IPS-20b (cell line): ENCODE data around the gene SPATA20.

ENCODE experiments used
- H3K27ac ChIP-seq: one replicate; pipeline ENCODE4 v1.5.1; 2013; ENCODE audit warnings: low read length
- H3K27me3 ChIP-seq: 2 replicates; pipeline ENCODE4 v1.6.1; 2013; ENCODE audit warnings: mild to moderate bottlenecking, low read length, inconsistent platforms; ENCODE audit not compliant: insufficient read depth
- H3K36me3 ChIP-seq: 2 replicates; pipeline ENCODE4 v1.6.1; 2013; ENCODE audit warnings: low read depth, mild to moderate bottlenecking, inconsistent platforms, low read length, moderate library complexity; ENCODE audit not compliant: insufficient read depth
- H3K4me1 ChIP-seq: 2 replicates; pipeline ENCODE4 v1.6.1; 2013; ENCODE audit warnings: mild to moderate bottlenecking, control low read depth, inconsistent platforms, low read length, moderate library complexity; ENCODE audit not compliant: insufficient read depth
- H3K4me3 ChIP-seq: 2 replicates; pipeline ENCODE4 v1.5.1; 2013; ENCODE audit warnings: mild to moderate bottlenecking, low read length, inconsistent platforms
- H3K9ac ChIP-seq: 2 replicates; pipeline ENCODE4 v1.6.1; 2013; ENCODE audit warnings: low read depth, mild to moderate bottlenecking, inconsistent platforms, low read length, moderate library complexity
- H3K9me3 ChIP-seq: 2 replicates; pipeline ENCODE4 v1.6.1; 2013; ENCODE audit warnings: mild to moderate bottlenecking, low read depth, low read length, inconsistent platforms; ENCODE audit not compliant: insufficient read depth

Gene SPATA20

DNA sequence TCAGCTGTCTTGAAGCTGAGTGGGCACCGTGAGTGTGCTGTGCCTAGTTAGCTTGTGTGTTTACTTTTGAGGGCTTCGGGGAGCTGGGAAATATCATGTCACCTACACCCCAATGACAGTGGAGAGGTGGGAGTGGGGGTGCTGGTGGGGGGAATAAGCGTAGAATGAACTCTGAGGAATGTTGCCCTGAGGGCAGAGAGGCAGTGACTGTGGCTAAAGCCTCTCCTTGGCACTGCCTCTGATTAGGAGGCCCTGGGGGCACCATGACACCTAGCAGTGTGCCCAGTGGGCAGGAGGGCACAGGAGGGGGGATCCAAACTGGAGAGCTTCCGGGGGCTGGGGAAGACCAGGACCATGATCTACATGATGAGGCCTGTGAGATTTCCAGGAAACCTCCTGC lies 38.4 kb downstream of the SPATA20 start:
- no peak overlapping the region for H3K4me3 ChIP-seq
- no peaks in the 10 kb centered on the region for H3K9me3 ChIP-seq
- no peak overlapping the region for H3K9ac ChIP-seq
- H3K36me3 ChIP-seq: no peaks in the 10 kb centered on the region
- peaks cover 4% of the 10 kb centered on the region; the same call in 1 of the 2 replicates for H3K4me1 ChIP-seq
- H3K27me3 ChIP-seq: no peaks in the 10 kb centered on the region
- no peak overlapping the region for H3K27ac ChIP-seq

DNA sequence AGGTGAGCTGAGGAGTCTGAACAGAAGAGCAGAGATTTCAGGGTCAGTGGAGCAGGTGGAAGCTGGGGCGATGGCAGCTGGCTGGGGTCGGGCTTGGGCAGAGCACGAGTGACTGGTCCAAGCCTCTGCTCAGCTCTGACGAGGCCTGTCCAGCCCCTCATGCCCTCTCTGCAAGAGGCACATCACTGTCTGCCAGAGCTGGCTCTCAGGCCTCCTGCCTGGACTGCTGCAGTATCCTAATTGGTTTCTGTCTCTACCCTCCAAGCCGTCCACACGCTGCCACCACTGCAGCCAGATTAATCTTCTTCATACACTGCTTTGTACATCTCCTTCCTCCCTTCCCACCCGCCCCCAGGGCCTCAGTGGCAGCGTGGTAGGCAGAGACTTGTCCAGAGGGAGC lies 38.9 kb downstream of the SPATA20 start:
- Histone ChIP-seq H3K36me3 (no peaks in the 10 kb centered on the region), H3K9me3 (no peaks in the 10 kb centered on the region), H3K9ac (no peak overlapping the region; the same call in 1 of the 2 replicates), H3K27ac (no peak overlapping the region), H3K4me3 (no peak overlapping the region), H3K27me3 (no peaks in the 10 kb centered on the region), H3K4me1 (peaks cover 4% of the 10 kb centered on the region; the same call in 1 of the 2 replicates)

DNA sequence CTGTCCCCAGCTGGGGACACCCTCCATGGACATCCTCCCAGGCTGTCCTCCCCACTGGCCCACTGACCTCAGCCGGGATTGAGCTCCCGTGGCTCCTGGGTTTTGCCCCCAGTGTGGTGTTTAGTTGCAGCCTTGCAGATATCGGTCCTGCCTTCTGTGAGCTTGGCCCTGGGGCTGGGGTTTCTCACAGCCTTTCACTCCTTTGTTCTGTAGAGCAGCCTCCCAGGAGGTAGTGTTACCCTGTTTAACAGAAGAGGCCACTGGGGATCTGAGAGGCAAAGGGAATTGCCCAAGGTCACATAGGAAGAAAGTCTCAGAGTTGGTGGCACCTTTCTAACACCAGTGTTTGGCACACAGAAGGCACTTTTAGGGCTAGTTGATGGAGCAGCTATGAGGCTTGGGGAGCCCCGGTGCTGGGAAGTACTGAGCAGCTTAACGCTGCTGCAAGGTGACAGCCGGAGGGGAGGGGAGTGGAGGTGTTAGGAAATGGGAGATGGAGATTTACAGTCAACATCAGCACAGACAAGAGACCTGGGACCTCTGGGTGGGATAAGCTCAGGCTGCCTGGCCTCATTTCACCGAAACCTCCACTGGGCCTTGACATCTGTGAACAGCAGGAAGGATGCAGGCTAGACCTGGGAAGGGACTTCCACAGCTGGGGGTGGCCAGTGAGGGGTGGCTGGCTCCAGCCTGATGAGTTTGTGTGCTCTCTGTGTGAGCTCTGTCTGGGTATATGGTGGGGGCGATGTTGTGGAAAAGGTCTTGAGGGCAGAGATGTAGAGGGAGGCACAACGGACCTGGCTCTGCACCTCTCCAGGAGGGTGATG lies 39.7 kb downstream of the SPATA20 start:
- Histone ChIP-seq H3K4me1 (peaks cover 4% of the 10 kb centered on the region; the same call in 1 of the 2 replicates), H3K9ac (peak overlapping the region; percentile 51; the same call in 1 of the 2 replicates), H3K9me3 (no peaks in the 10 kb centered on the region), H3K4me3 (no peak overlapping the region), H3K36me3 (no peaks in the 10 kb centered on the region), H3K27me3 (no peaks in the 10 kb centered on the region), H3K27ac (no peak overlapping the region)

DNA sequence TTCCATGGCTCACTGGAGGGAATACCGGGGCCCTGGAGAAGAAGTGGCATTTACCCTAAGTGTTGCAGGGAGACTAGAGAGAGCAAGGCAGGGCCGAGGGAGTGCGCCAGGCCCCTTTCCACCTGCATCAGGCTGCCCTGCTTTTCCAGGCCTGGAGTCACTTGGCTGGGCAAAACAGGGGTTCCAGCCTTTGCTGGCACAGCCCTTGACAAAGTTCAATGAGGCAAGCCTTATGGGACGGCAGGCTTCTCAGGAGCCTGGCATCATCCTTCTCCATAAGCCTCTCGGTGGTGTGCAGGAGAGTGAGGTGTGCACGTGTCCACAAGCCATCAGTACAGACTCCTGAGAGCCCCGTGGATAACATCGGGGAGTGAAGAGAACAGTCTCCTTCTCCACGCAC lies 40.6 kb downstream of the SPATA20 start:
- Histone ChIP-seq H3K9ac (no peak overlapping the region), H3K36me3 (no peaks in the 10 kb centered on the region), H3K4me3 (no peak overlapping the region), H3K27me3 (no peaks in the 10 kb centered on the region), H3K9me3 (no peaks in the 10 kb centered on the region), H3K27ac (no peak overlapping the region), H3K4me1 (peaks cover 4% of the 10 kb centered on the region; the same call in 1 of the 2 replicates)

DNA sequence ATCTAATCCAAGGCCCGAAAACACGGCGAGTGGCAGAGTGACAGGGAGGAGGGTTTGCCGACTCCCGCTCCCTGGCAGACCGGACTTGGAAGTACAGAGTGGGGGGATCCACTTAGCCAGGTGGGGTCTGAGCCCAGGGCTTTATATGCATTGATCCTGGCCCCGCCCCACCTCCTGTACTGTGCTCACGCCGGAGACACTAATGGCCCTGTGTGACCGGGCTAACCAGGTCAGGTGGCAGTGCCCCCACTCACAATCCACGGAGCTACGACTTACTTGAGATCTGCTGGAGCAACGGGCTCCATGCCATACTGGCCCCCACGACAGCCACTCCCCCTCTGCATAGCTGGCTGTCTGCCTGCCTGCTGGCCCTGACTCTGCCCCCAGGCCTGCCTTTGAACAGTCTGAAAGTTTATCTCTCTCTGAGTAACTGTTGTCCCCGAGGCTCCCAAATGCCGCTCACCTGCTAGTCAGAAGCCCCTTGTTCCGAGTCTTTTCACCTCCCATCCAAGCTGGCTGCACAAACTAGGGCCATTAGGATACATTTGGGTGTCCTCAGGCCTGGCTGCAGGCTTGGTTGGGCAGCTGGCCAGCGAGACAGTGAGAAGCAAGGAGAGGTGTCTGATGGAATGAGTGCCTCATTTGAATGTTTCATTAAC lies 41.5 kb downstream of the SPATA20 start:
- Histone ChIP-seq H3K4me3 (no peak overlapping the region), H3K27me3 (no peaks in the 10 kb centered on the region), H3K9me3 (no peaks in the 10 kb centered on the region), H3K36me3 (no peaks in the 10 kb centered on the region), H3K27ac (no peak overlapping the region), H3K4me1 (peaks cover 11% of the 10 kb centered on the region; the same call in 1 of the 2 replicates), H3K9ac (no peak overlapping the region)

DNA sequence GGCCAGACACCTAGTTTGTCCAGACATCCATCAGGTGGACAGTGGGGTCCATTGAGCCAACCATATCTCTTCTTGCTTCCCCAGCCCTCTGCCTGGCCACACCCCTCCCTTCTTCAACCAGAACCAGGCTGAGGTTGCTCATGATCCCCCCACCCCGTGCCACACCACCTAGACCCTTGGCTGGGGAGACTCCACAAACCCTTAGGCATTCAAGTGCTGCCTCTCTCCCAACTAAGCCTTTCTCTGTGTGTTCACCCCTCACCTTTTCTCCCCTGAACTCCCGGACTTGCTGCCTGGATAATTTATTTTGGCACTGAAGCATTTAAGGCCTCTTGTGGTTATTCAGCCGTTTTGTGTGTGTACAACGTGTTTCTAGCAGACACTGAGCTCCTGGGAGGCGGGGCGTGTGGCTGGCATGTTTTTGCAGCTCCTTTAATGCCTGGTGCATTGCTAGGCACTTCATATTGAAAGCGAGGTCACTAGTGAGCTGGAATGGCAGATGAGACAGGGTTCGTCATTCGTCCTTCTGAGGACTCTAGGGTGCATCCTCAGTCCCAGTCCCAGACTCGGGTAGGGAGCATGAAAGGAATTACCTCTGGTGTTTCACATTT lies 42.2 kb downstream of the SPATA20 start:
- no peaks in the 10 kb centered on the region for H3K9me3 ChIP-seq
- H3K27ac ChIP-seq: no peak overlapping the region
- peaks cover 7% of the 10 kb centered on the region; the same call in 1 of the 2 replicates for H3K4me1 ChIP-seq
- no peak overlapping the region for H3K4me3 ChIP-seq
- H3K9ac ChIP-seq: no peak overlapping the region
- H3K27me3 ChIP-seq: no peaks in the 10 kb centered on the region
- no peaks in the 10 kb centered on the region for H3K36me3 ChIP-seq

DNA sequence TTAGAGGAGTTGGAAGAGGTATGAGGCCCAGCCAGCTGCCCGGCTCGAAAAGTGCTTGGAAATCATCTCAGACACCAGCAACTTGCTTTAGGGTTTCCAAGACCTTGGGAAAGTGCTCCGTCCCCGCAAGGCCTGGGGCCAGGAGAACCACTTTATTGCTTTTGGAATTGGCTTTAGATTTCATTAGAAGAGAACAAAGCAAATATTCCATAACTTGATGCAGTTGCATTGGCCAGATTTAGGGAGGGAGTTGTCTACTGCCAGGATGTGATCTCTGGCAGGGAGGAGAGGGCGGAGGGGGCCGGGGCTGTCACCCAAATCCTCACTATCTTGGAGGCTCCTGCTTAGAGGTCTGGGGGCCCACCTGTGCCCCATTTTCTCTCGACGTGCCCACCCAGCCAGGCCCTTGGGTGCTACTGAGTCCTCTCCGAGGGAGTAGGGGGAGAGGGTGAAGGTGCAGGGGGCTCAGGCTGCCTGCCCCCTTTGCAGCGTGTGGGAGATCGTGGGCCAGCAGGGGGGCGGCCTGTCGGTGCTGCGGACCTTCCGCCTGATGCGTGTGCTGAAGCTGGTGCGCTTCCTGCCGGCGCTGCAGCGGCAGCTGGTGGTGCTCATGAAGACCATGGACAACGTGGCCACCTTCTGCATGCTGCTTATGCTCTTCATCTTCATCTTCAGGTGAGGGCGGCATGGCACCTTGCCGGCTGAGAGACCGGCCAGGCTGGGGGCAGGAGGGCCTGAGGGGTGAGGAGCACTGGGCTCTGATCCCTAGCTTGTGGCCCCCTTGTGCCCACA lies 44.2 kb downstream of the SPATA20 start:
- Histone ChIP-seq H3K36me3 (no peaks in the 10 kb centered on the region), H3K9ac (no peak overlapping the region)

DNA sequence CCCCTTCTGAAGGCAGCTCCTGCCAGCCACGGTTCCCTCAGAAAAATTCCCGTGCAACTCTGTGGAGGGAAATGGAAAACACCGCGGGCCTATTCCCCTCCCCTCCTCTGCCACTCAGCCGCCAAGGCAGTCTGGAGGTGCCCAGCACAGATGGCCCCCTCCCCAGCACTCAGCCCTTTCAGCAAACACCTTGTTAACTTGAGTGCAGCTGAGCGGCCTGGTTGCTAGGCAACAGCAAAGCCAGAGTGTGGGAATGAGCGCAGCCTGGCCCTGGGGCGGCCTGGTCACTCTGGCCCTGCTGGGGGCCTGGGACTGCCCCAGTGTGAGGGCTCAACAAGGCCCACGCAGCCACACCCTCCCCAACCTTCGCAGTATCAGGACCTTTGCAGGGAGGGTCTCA lies 46.3 kb downstream of the SPATA20 start:
- Histone ChIP-seq H3K36me3 (no peaks in the 10 kb centered on the region), H3K27me3 (no peaks in the 10 kb centered on the region; the same call in 1 of the 2 replicates), H3K9ac (no peak overlapping the region), H3K9me3 (no peaks in the 10 kb centered on the region), H3K4me1 (peaks cover 7% of the 10 kb centered on the region; the same call in 1 of the 2 replicates), H3K27ac (no peak overlapping the region), H3K4me3 (no peak overlapping the region)

More for the DNA sequence above, 44.2 kb downstream of the SPATA20 start:
- H3K4me1 ChIP-seq: peaks cover 7% of the 10 kb centered on the region; the same call in 1 of the 2 replicates
- no peaks in the 10 kb centered on the region for H3K9me3 ChIP-seq
- no peaks in the 10 kb centered on the region for H3K27me3 ChIP-seq
- no peak overlapping the region for H3K27ac ChIP-seq
- no peak overlapping the region for H3K4me3 ChIP-seq

DNA sequence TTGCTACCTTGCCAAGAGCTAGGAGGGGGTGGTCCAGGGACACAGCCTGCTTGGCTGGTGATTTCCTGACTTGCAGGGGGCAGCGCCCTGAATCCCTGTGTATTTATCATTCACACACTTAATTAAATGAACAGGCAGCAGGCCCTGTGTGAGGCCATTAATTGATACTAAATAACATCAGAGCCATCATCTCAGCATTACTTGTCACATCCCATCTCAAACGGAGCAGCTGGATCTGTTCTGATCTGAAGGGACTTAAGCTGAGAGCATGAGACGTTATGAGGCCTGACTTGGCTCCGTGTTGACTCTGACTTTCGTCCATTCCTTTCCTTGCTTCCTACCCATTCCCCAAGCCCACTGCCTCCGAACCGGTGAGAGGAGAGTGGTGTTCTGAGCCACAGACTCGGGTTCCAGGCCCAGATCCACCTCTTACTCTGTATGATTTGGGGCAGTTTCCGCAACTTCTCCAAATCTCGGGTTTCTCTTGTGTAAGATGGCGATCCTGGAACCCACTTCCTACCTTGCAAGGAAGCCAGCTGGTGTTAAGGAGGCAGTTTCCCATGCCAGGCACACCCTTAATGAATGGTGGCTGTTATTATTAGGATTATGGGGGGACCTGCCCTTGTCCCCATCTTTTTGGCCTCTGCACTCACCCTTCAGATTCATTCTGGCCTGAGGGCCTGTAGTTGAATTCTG lies 47.3 kb downstream of the SPATA20 start:
- Histone ChIP-seq H3K27ac (no peak overlapping the region), H3K9me3 (no peaks in the 10 kb centered on the region), H3K36me3 (no peaks in the 10 kb centered on the region), H3K27me3 (no peaks in the 10 kb centered on the region; the same call in 1 of the 2 replicates), H3K4me3 (no peak overlapping the region), H3K4me1 (peaks cover 7% of the 10 kb centered on the region; the same call in 1 of the 2 replicates), H3K9ac (no peak overlapping the region)

DNA sequence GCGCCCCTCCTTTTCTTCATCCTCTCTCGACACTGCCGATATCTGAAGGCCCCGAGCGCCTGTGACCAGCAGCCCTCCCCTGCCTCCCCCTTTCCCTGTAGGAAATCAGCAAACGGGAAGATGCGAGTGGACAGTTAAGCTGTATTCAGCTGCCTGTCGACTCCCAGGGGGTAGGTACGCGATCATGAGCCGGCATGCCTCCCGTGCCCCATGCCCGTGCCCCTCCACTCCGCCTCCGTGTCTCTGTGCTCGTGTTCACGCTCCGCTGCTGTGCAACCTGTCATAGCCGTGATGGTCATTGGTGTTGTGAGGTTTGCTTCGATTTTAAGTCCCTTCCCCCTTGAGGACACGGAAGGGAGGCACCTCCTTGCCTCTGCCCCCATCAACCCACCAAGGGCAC lies 47.9 kb downstream of the SPATA20 start:
- Histone ChIP-seq H3K9me3 (no peaks in the 10 kb centered on the region), H3K27ac (no peak overlapping the region), H3K4me1 (peaks cover 7% of the 10 kb centered on the region; the same call in 1 of the 2 replicates), H3K4me3 (no peak overlapping the region), H3K27me3 (no peaks in the 10 kb centered on the region; the same call in 1 of the 2 replicates), H3K36me3 (no peaks in the 10 kb centered on the region), H3K9ac (no peak overlapping the region)
